Measurements from ENCODE around the gene ITGAE. TPM values are rescaled to one million over a fixed set of nuclear protein-coding genes. Genes with fewer than 3 reads are reported as not detected.
"Not testable (repeated sequence)": the region's sequence is repeated elsewhere in the genome, so short reads cannot be mapped to it uniquely, and the experiment has no call there.

Gene ITGAE
- total RNA-seq, 1 experiment from 2014 or later: 31.6 TPM

DNA sequence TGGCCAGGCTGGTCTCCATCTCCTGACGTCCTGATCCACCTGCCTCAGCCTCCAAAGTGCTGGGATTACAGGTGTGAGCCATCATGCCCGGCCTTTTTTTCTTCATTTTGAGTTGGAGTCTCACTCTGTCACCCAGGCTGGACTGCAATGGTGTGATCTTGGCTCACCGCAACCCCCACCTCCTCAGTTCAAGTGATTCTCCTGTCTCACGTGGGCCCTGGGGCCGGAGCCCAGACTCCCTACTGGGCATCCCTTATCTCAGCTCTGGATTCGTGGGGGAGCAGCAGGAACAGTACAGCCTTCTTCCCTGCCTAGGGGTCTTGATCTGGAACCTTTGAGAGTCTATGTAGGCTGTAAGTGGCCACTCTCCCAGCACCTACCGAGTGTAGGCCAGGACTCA lies 7.7 kb downstream of the ITGAE start:
- not testable (repeated sequence) for H3K4me3 ChIP-seq; H3K4me1 ChIP-seq; H3K27me3 ChIP-seq; H3K36me3 ChIP-seq; H3K27ac ChIP-seq; DNase-seq; H3K9me3 ChIP-seq (replicated peaks)

- no peaks in the 10 kb centered on the region for H3K27me3 ChIP-seq
- no peaks in the 10 kb centered on the region; the same call in 1 of the 2 replicates for H3K4me1 ChIP-seq
- H3K9me3 ChIP-seq (replicated peaks): no peaks in the 10 kb centered on the region
- no peak overlapping the region for H3K4me3 ChIP-seq
- DNase-seq: no peak
- H3K36me3 ChIP-seq: no peaks in the 10 kb centered on the region
- H3K27ac ChIP-seq: no peak overlapping the region
Observed at GRCh38 chr17:3792481-3792880, 8.5 kb downstream of the ITGAE start.

DNA sequence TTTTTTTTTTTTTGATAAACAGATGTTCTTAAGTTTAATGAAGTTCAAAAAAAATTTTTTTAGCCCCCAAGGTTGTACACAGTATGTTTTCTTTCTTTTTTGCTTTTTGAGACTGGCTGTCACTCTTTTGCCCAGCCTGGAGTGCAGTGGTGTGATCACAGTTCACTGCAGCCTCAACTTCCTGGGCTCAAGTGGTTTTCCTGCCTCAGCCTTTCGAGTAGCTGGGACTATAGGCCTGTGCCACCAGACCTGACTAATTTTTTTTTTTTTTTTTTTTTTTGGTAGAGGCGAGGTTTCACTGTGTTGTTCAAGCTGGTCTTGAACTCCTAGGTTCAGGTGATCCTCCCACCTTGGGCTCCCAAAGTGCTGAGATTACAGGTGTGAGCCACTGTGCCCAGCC lies 12.8 kb downstream of the ITGAE start:
- H3K9me3 ChIP-seq (replicated peaks): no peaks in the 10 kb centered on the region
- no peaks in the 10 kb centered on the region for H3K4me1 ChIP-seq
- DNase-seq: no peak
- H3K27me3 ChIP-seq: no peaks in the 10 kb centered on the region
- H3K4me3 ChIP-seq: no peak overlapping the region
- H3K27ac ChIP-seq: no peak overlapping the region
- no peaks in the 10 kb centered on the region for H3K36me3 ChIP-seq

GRCh38 chr17:3785323-3785722 lies 15.7 kb downstream of the ITGAE start:
- not testable (repeated sequence) for H3K9me3 ChIP-seq (replicated peaks); DNase-seq; H3K4me3 ChIP-seq; H3K27me3 ChIP-seq; H3K36me3 ChIP-seq; H3K27ac ChIP-seq; H3K4me1 ChIP-seq

GRCh38 chr17:3782751-3783150 lies 18.2 kb downstream of the ITGAE start:
- DNase-seq: no peak
- Histone ChIP-seq H3K9me3 (replicated peaks) (no peaks in the 10 kb centered on the region), H3K36me3 (no peaks in the 10 kb centered on the region), H3K27me3 (no peaks in the 10 kb centered on the region), H3K4me3 (no peak overlapping the region), H3K4me1 (no peaks in the 10 kb centered on the region), H3K27ac (no peak overlapping the region)

- H3K9me3 ChIP-seq (replicated peaks): no peaks in the 10 kb centered on the region
- no peak overlapping the region for H3K4me3 ChIP-seq
- no peaks in the 10 kb centered on the region for H3K4me1 ChIP-seq
- H3K27me3 ChIP-seq: no peaks in the 10 kb centered on the region
- H3K27ac ChIP-seq: no peak overlapping the region
- DNase-seq: no peak
- no peaks in the 10 kb centered on the region for H3K36me3 ChIP-seq
Observed at GRCh38 chr17:3780986-3781385, 20.0 kb downstream of the ITGAE start.

- no peaks in the 10 kb centered on the region for H3K9me3 ChIP-seq (replicated peaks)
- no peak overlapping the region for H3K4me3 ChIP-seq
- H3K4me1 ChIP-seq: no peaks in the 10 kb centered on the region
- no peak for DNase-seq
- no peaks in the 10 kb centered on the region for H3K36me3 ChIP-seq
- H3K27ac ChIP-seq: no peak overlapping the region
- H3K27me3 ChIP-seq: no peaks in the 10 kb centered on the region
Observed at GRCh38 chr17:3777366-3778120, 23.4 kb downstream of the ITGAE start.

DNA sequence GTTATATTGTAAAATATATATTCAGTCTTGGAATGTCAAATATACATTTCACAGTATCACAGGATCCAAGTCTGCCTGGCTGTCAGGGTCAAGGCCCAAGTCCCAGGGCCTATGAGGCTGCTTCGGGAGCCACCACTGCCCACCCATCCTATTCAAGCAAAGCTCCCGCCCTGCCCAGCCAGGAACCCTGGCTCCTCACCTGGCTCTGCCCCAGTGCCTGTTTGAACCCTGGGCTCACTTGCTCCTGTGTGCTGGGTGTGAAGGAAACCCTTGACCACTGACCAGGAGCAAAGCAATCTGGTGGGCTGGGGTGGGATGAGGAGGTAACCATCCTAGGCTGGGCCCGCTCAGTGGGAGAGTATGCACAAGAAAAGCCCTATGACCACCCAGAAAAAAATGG lies 27.0 kb downstream of the ITGAE start:
- H3K4me1 ChIP-seq: no peaks in the 10 kb centered on the region
- H3K9me3 ChIP-seq (replicated peaks): no peaks in the 10 kb centered on the region
- no peaks in the 10 kb centered on the region for H3K36me3 ChIP-seq
- H3K27me3 ChIP-seq: no peaks in the 10 kb centered on the region
- no peak overlapping the region for H3K27ac ChIP-seq
- H3K4me3 ChIP-seq: no peak overlapping the region
- no peak for DNase-seq

GRCh38 chr17:3773511-3773910 lies 27.5 kb downstream of the ITGAE start:
- no peaks in the 10 kb centered on the region for H3K9me3 ChIP-seq (replicated peaks)
- DNase-seq: no peak
- H3K27me3 ChIP-seq: no peaks in the 10 kb centered on the region
- no peaks in the 10 kb centered on the region for H3K36me3 ChIP-seq
- no peak overlapping the region for H3K4me3 ChIP-seq
- H3K27ac ChIP-seq: no peak overlapping the region
- no peaks in the 10 kb centered on the region for H3K4me1 ChIP-seq

DNA sequence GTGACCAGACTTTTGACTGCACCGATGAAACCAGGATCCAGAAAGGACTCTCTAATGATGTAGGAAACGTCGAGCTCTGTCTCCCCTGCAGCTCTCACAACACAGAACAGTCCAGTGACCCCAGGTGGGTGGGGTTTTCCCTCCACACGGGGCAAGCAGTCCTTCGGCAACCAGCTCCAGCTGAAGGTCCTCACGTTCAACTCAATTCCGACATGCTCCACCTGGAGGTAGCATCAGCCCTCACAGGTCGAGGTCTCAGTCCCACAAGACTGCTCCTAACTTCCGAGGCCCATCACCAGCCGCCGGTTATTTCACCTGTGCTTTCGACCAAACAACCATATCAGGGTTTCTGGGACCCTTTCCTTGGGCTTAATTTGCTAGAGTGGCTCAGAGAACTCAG lies 28.2 kb downstream of the ITGAE start:
- Histone ChIP-seq H3K27ac (no peak overlapping the region), H3K9me3 (replicated peaks) (no peaks in the 10 kb centered on the region), H3K36me3 (no peaks in the 10 kb centered on the region)

GRCh38 chr17:3771140-3771539 lies 29.8 kb downstream of the ITGAE start:
- no peaks in the 10 kb centered on the region for H3K9me3 ChIP-seq (replicated peaks)
- no peak for DNase-seq
- H3K4me1 ChIP-seq: no peaks in the 10 kb centered on the region
- H3K36me3 ChIP-seq: no peaks in the 10 kb centered on the region
- H3K27me3 ChIP-seq: no peaks in the 10 kb centered on the region
- H3K4me3 ChIP-seq: no peak overlapping the region
- H3K27ac ChIP-seq: no peak overlapping the region

More for the DNA sequence above, 28.2 kb downstream of the ITGAE start:
- DNase-seq: no peak
- H3K27me3 ChIP-seq: no peaks in the 10 kb centered on the region
- H3K4me3 ChIP-seq: no peak overlapping the region
- H3K4me1 ChIP-seq: no peaks in the 10 kb centered on the region

DNA sequence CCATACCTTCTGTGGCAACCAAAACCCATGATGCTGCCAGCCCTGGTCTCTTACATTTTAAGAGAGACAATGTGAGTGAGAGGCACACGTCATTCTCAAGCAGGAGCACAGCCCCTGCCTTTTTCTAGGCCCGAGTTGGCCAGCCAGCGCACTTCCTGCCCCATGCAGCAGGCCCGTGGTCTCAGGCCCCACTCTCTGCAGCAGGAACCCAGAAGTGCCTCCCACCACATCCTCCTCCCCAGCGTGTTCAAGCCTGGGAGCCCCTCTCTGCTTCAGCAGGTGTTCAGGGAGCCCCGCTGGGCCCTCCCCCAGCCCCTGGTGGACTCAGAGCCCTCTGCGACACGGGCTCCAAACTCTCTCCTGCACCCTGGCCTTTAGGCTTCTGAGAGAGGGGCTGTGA lies 30.5 kb downstream of the ITGAE start:
- DNase-seq: no peak
- no peaks in the 10 kb centered on the region for H3K4me1 ChIP-seq
- H3K4me3 ChIP-seq: no peak overlapping the region
- no peak overlapping the region for H3K27ac ChIP-seq
- no peaks in the 10 kb centered on the region for H3K9me3 ChIP-seq (replicated peaks)
- no peaks in the 10 kb centered on the region for H3K27me3 ChIP-seq
- H3K36me3 ChIP-seq: no peaks in the 10 kb centered on the region

GRCh38 chr17:3768769-3769168 lies 32.2 kb downstream of the ITGAE start:
- H3K9me3 ChIP-seq (replicated peaks): no peaks in the 10 kb centered on the region
- DNase-seq: no peak
- no peak overlapping the region for H3K4me3 ChIP-seq
- no peaks in the 10 kb centered on the region for H3K27me3 ChIP-seq
- H3K4me1 ChIP-seq: no peaks in the 10 kb centered on the region
- no peaks in the 10 kb centered on the region for H3K36me3 ChIP-seq
- no peak overlapping the region for H3K27ac ChIP-seq

DNA sequence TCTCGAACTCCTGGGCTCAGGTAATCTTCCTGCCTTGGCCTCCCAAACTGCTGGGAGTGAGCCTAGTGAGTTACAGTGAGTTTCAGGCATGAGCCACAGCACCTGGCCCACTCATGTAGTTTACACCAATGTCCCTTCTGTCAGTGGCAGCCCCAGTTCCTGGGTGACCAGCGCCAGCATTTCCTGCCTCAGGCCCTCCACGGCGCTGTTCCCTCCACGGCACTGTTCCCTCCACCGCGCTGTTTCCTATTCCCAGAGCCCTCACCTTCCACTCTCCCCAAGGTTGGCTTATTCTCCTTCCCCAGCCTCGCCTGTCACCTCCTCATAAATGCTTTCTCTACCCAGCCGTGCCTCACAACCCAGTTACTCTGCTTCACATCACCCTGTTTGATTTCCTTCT lies 32.6 kb downstream of the ITGAE start:
- DNase-seq: no peak
- no peaks in the 10 kb centered on the region for H3K36me3 ChIP-seq
- no peaks in the 10 kb centered on the region for H3K4me1 ChIP-seq
- H3K27ac ChIP-seq: no peak overlapping the region
- H3K27me3 ChIP-seq: no peaks in the 10 kb centered on the region
- H3K9me3 ChIP-seq (replicated peaks): no peaks in the 10 kb centered on the region
- no peak overlapping the region for H3K4me3 ChIP-seq

- Histone ChIP-seq H3K36me3 (no peaks in the 10 kb centered on the region), H3K4me3 (no peak overlapping the region), H3K27me3 (no peaks in the 10 kb centered on the region), H3K27ac (no peak overlapping the region), H3K9me3 (replicated peaks) (no peaks in the 10 kb centered on the region), H3K4me1 (no peaks in the 10 kb centered on the region)
- no peak for DNase-seq
Observed at GRCh38 chr17:3766779-3767178, 34.2 kb downstream of the ITGAE start.

DNA sequence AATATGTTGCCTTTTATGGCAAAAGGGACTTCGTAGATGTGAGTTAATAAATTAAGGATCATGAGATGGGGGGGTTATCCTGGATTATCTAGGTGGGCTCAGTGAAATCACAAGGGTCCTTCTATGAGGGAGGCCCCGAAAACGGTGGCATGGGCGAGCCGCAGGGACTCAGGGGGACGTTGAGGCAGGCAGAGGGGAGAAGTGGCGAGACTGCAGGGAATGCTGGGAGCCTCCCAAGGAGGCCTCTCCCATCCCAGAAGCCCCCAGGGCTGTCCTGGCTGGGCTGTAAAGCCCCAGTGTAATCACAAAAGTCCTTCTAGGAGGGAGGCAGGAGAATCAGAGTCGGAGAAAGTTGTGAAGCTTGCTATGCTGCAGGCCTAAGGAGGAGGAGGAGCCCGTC lies 35.0 kb downstream of the ITGAE start:
- Histone ChIP-seq H3K27ac (no peak overlapping the region), H3K27me3 (no peaks in the 10 kb centered on the region)
- no peak for DNase-seq

More for the DNA sequence above, 35.0 kb downstream of the ITGAE start:
- no peaks in the 10 kb centered on the region for H3K4me1 ChIP-seq
- H3K36me3 ChIP-seq: no peaks in the 10 kb centered on the region
- H3K9me3 ChIP-seq (replicated peaks): no peaks in the 10 kb centered on the region
- no peak overlapping the region for H3K4me3 ChIP-seq

All from SJCRH30 (cell line).